Kidney (tissue), 14 donors: ENCODE data around the gene CYTH3. TPM values are rescaled to one million over a fixed set of nuclear protein-coding genes. Genes with fewer than 3 reads are reported as not detected.
"Not testable (repeated sequence)": the region's sequence is repeated elsewhere in the genome, so short reads cannot be mapped to it uniquely, and the experiment has no call there.

Experiments
- DNase-seq, 5 donors: peaks; one replicate each; pipeline ENCODE4 v3.0.0-alpha.2; 2013 to 2020
- FAIRE-seq: peaks from 2 replicates; lab custom pipeline; 2012; peaks lifted over from hg19 to GRCh38; lab: Jason Lieb, UNC
- H3K27ac ChIP-seq, 2 donors: one replicate each; pipeline ENCODE4 v1.7.0; 2013; ENCODE audit warnings: low read depth in 2 of 2, low read length in 2 of 2, inconsistent platforms in 1 of 2
- H3K27me3 ChIP-seq: one replicate; pipeline ENCODE4 v1.7.1; 2013; ENCODE audit warnings: low read length, inconsistent platforms; ENCODE audit not compliant: control insufficient read depth, insufficient read depth
- H3K36me3 ChIP-seq, 3 donors: one replicate each; pipeline versions ENCODE4 v1.7.0 to v1.7.1; 2013; ENCODE audit warnings: low read length in 3 of 3, control low read depth in 1 of 3, inconsistent platforms in 1 of 3; ENCODE audit not compliant: insufficient read depth in 3 of 3, control insufficient read depth in 2 of 3
- H3K4me1 ChIP-seq, 3 donors: one replicate each; pipeline versions ENCODE4 v1.7.0 to v1.7.1; 2013; ENCODE audit warnings: low read length in 3 of 3, inconsistent platforms in 1 of 3, low read depth in 1 of 3; ENCODE audit not compliant: control insufficient read depth in 2 of 3, insufficient read depth in 2 of 3
- H3K4me3 ChIP-seq, 3 donors: one replicate each; pipeline versions ENCODE4 v1.7.0 to v1.8.1; 2013; ENCODE audit warnings: low read length in 3 of 3, control low read depth in 1 of 3, inconsistent platforms in 1 of 3
- H3K9ac ChIP-seq, 3 donors: one replicate each; pipeline versions ENCODE4 v1.7.0 to v1.7.1; 2013; ENCODE audit warnings: low read length in 3 of 3, control low read depth in 1 of 3, inconsistent platforms in 1 of 3
- H3K9me3 ChIP-seq, 3 donors: one replicate each; pipeline versions ENCODE4 v1.7.0 to v1.7.1; 2013; ENCODE audit warnings: low read length in 3 of 3, control low read depth in 1 of 3, inconsistent platforms in 1 of 3; ENCODE audit not compliant: control insufficient read depth in 2 of 3, insufficient read depth in 1 of 3
- CTCF ChIP-seq: IDR thresholded peaks from 3 replicates; pipeline ENCODE4 v1.5.1; 2012; ENCODE audit warnings: mild to moderate bottlenecking, moderate library complexity, borderline replicate concordance; ENCODE audit not compliant: insufficient read depth; ENCODE audit errors: extremely low read depth
- intact Hi-C: fragments of 100-400 bp; cut with DNase I; formaldehyde crosslinking; loops from one replicate; pipeline ENCODE4 v1.11.1; 2022
- polyA plus RNA-seq: library from polyadenylated mRNA; stranded (reverse); fragments of 350-450 nt; fragmentation: Illumina TruSeq; extraction: RNeasy Lipid Tissue Mini Kit (QIAGEN cat#74804); gene quantifications from one replicate; pipeline ENCODE4 v1.2.3, GENCODE V29; 2014; ENCODE audit warnings: low read depth, low replicate concordance; ENCODE audit not compliant: insufficient read depth
- total RNA-seq: library from RNA; stranded (reverse); fragmentation: NEBNext Ultra II Directional; extraction: Animal tissue kit (Norgen Biotek cat#: 25700); gene quantifications from one replicate; pipeline ENCODE4 v1.2.1, GENCODE V29; 2021
- donor health status: control.
- donor health status: control.
- donor health status: control.
- donor health status: control.
- donor health status: control.
- donor health status: DM: yes; HTN: yes; CAD: no.
- donor health status: Normal renal cell carcinoma (clear cell type).

The CYTH3 gene
- total and polyA plus RNA-seq, 2 donors from 2014 or later, result 9.1 to 18.5 TPM

GRCh38 chr7:6284055-6284400, 11.6 kb upstream of the CYTH3 start:
- Histone ChIP-seq H3K4me3 (no peak overlapping the region), H3K9ac (no peak overlapping the region), H3K27ac (no peak overlapping the region), H3K4me1 (no peaks in the 10 kb centered on the region), H3K9me3 (no peaks in the 10 kb centered on the region), H3K36me3 (no peaks in the 10 kb centered on the region), H3K27me3 (no peaks in the 10 kb centered on the region)
- TF ChIP-seq CTCF, result no peak
- no peak for FAIRE-seq
- intact Hi-C loops, result no loop called here
- no peak for DNase-seq

- H3K36me3 ChIP-seq, intact Hi-C loops, FAIRE-seq, H3K27me3 ChIP-seq, DNase-seq, H3K9me3 ChIP-seq, H3K4me1 ChIP-seq, H3K9ac ChIP-seq, H3K27ac ChIP-seq, H3K4me3 ChIP-seq: not testable (repeated sequence)
Measured at GRCh38 chr7:6283391-6284054, 11.1 kb upstream of the CYTH3 start.

GRCh38 chr7:6279937-6280336, 7.5 kb upstream of the CYTH3 start:
- no peak overlapping the region for H3K9ac ChIP-seq
- H3K4me1 ChIP-seq, result no peaks in the 10 kb centered on the region
- no peaks in the 10 kb centered on the region for H3K9me3 ChIP-seq
- DNase-seq (no peak), FAIRE-seq (no peak)
- H3K27ac ChIP-seq, result no peak overlapping the region
- TF ChIP-seq CTCF, result no peak
- no peaks in the 10 kb centered on the region for H3K36me3 ChIP-seq
- intact Hi-C loops, result no loop called here
- H3K27me3 ChIP-seq, result no peaks in the 10 kb centered on the region
- no peak overlapping the region for H3K4me3 ChIP-seq

GRCh38 chr7:6279341-6279740, 6.9 kb upstream of the CYTH3 start:
- H3K36me3 ChIP-seq, result no peaks in the 10 kb centered on the region
- no peak for TF ChIP-seq CTCF
- DNase-seq, result no peak
- no peaks in the 10 kb centered on the region for H3K27me3 ChIP-seq
- H3K9me3 ChIP-seq, result no peaks in the 10 kb centered on the region
- H3K4me3 ChIP-seq, result no peak overlapping the region
- intact Hi-C loops, result no loop called here
- no peaks in the 10 kb centered on the region for H3K4me1 ChIP-seq
- H3K27ac ChIP-seq, result no peak overlapping the region
- H3K9ac ChIP-seq, result no peak overlapping the region
- no peak for FAIRE-seq
